ENCODE measurements around the gene SLC49A3. TPM values are rescaled to one million over a fixed set of nuclear protein-coding genes. Genes with fewer than 3 reads are reported as not detected.

Gene SLC49A3
- total RNA-seq, 2 experiments from 2014 or later = 0.40 TPM; not detected in 1

DNA sequence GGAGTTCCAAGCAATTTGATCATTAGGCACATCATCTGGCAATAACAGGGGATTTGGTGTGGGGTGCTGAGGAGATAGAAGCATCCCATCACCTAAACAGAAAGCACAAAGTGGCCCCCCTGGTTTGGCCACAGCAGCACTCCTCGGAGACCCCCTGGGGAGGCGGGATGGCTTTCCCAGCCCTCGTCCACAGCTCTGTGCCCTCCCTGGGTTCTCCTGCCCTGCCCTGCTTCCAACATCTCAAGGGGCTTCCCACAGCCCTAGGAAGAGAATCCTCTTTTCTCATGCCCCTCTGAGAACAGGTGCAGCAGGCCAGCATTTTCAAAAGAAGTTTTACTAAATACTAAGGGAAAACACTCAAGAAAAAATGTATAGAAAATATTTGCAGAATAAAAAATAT lies 27.7 kb downstream of the SLC49A3 start:
- H3K27ac Mint-ChIP-seq = no peak overlapping the region
- POLR2A ChIA-PET = no interaction called here
- peaks cover 14% of the 10 kb centered on the region for H3K36me3 Mint-ChIP-seq (ENCODE audit: low read depth)
- no peak overlapping the region for H3K4me3 Mint-ChIP-seq
- no peaks in the 10 kb centered on the region for H3K27me3 Mint-ChIP-seq
- H3K9me3 Mint-ChIP-seq = peaks cover 15% of the 10 kb centered on the region
- H3K4me1 Mint-ChIP-seq = peaks cover 15% of the 10 kb centered on the region
- no peak for DNase-seq
- CTCF ChIA-PET = no interaction called here

DNA sequence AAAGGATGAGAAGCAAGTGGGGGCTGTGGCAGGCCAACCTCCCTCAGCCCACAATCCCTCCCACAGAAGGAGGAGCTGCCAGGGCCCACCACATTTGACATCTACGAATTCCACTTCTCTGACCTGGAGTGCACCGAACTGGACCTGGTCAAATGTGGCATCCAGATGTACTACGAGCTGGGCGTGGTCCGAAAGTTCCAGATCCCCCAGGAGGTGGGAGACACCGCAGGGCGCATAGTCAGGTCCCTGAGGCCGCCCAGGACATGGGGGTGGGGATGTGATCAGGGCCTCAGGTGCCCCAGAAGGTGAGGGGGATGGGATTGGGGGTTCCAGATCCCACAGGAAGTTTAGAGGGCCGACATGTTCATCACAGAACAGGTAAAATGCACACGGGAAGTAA lies 28.6 kb downstream of the SLC49A3 start:
- no peaks in the 10 kb centered on the region for H3K27me3 Mint-ChIP-seq
- H3K36me3 Mint-ChIP-seq (ENCODE audit: low read depth) = peaks cover 14% of the 10 kb centered on the region
- peaks cover 15% of the 10 kb centered on the region for H3K4me1 Mint-ChIP-seq
- POLR2A ChIA-PET = no interaction called here
- DNase-seq = no peak
- no peak overlapping the region for H3K27ac Mint-ChIP-seq
- peaks cover 15% of the 10 kb centered on the region for H3K9me3 Mint-ChIP-seq
- no peak overlapping the region for H3K4me3 Mint-ChIP-seq
- CTCF ChIA-PET = no interaction called here

DNA sequence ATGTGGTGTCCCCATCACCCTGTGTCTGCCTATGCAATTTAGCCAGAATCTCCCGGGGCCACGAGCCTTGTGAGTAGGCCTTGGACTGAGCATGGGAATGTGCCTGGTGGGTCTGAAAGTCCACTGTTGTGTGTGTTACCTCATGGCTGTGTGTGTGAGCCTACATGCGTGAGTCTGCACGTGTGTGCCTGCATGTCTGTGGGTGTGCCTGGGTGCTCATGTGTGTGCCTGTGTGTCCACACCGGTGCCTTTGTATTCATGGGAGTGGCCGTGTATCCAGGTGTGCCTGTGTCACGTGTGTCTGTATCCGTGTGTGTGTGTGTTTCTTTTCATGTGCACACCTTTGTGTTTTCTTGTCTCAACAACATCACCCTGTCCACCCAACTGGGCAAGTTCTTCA lies 29.1 kb downstream of the SLC49A3 start:
- POLR2A ChIA-PET = no interaction called here
- CTCF ChIA-PET = no interaction called here
- Mint-ChIP-seq H3K36me3 (ENCODE audit: low read depth) (peaks cover 14% of the 10 kb centered on the region), H3K27ac (no peak overlapping the region), H3K27me3 (no peaks in the 10 kb centered on the region), H3K4me3 (no peak overlapping the region), H3K9me3 (peaks cover 15% of the 10 kb centered on the region), H3K4me1 (peaks cover 10% of the 10 kb centered on the region)
- DNase-seq = no peak

DNA sequence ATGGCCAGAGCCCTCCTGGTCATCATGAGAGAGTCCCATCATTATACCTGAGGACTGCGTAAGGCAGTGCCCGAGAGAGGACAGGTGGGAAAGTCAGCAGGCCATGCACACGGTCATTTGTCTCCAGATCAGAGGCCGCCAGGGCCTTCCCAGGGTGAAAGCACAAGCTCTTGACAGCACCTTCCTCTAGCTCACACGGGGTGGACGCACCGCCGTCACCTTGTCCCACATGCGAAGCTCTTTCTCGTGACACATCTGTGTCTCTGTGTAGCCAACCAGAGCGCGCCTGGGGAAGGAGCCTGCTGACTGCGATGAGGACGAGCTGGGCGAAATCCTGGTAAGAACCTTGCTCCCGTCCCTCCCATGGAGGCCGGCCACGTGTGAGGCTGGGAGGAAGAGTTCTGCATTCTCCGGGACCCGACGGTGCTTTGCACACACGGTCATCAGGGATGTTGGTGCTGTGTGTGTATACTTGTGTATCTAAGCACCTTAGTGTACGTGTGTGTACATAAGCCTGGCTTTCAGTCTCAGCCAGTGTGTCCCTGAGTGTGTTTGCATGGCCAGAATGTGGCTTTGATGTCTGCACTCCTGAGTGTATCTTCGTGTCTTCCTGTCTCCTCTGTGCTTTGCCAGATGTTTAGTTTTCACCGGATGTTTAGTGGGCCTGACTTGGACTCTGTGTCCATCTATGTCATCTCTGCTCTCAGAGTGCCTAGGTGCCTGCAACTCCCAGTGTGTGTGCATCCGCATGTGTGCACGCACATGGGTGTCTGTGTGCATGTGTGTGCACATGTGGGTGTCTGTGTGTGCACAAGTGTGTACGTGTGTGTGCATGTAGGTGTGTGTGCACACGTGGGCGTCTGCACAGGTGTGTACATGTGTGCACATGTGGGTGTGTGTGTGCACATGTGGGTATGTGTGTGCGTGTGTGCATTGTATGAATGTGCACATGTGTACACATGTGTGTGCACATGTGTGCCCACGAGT lies 30.0 kb downstream of the SLC49A3 start:
- no peak overlapping the region for H3K27ac Mint-ChIP-seq
- H3K4me1 Mint-ChIP-seq = peaks cover 3% of the 10 kb centered on the region
- CTCF ChIA-PET = no interaction called here
- DNase-seq = no peak
- POLR2A ChIA-PET = no interaction called here
- peaks cover 15% of the 10 kb centered on the region for H3K9me3 Mint-ChIP-seq
- no peak overlapping the region for H3K4me3 Mint-ChIP-seq
- peaks cover 14% of the 10 kb centered on the region for H3K36me3 Mint-ChIP-seq (ENCODE audit: low read depth)
- no peaks in the 10 kb centered on the region for H3K27me3 Mint-ChIP-seq

DNA sequence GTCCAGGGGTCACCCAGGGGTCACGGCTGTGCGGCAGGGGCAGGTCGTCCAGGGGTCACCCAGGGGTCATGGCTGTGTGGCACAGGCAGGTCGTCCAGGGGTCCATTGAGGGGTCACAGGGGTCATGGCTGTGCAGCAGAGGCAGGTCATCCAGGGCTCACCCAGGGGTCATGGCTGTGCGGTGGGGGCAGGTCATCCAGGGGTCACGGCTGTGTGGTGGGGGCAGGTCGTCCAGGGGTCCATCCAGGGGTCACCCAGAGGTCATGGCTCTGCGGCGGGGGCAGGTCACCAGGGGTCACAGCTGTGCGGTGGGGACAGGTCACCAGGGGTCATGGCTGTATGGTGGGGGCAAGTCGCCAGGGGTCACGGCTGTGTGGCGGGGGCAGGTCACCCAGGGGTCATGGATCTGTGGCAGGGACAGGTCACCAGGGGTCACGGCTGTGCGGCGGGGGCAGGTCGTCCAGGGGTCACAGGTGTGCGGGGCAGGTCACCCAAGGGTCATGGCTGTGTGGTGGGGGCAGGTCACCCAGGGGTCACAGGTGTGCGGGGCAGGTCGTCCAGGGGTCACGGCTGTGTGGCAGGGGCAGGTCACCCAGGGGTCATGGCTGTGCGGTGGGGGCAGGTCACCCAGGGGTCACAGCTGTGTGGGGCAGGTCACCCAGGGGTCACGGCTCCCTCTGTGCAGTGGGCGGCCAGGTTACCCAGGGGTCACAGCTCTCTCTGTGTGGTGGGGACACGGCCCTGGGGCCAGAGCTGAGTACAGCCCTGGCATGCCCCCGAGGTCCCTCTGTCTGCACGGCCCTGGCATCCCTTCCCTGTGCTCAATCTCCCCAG lies 30.9 kb downstream of the SLC49A3 start:
- Mint-ChIP-seq H3K9me3 (peaks cover 15% of the 10 kb centered on the region), H3K4me1 (peaks cover 2% of the 10 kb centered on the region), H3K36me3 (ENCODE audit: low read depth) (peaks cover 14% of the 10 kb centered on the region), H3K27ac (no peak overlapping the region), H3K4me3 (no peak overlapping the region), H3K27me3 (no peaks in the 10 kb centered on the region)
- POLR2A ChIA-PET = no interaction called here
- no peak for DNase-seq
- CTCF ChIA-PET = no interaction called here

DNA sequence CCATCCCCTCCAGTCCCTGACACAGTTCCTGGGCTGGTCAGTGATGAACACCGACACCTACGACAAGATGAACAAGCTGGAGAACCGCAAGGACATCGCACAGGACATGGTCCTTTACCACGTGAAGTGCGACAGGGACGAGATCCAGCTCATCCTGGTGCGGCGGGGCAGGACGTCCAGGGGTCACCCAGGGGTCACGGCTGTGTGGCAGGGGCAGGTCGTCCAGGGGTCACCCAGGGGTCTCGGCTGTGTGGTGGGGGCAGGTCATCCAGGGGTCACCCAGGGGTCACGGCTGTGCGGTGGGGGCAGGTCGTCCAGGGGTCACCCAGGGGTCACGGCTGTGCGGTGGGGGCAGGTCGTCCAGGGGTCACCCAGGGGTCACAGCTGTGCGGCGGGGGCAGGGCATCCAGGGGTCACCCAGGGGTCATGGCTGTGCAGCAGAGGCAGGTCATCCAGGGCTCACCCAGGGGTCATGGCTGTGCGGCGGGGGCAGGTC lies 31.6 kb downstream of the SLC49A3 start:
- ChIA-PET POLR2A (no interaction called here), CTCF (no interaction called here)
- no peak for DNase-seq
- Mint-ChIP-seq H3K27ac (no peak overlapping the region), H3K4me1 (peaks cover 1% of the 10 kb centered on the region), H3K4me3 (no peak overlapping the region), H3K9me3 (peaks cover 15% of the 10 kb centered on the region), H3K27me3 (no peaks in the 10 kb centered on the region), H3K36me3 (ENCODE audit: low read depth) (peaks cover 14% of the 10 kb centered on the region)

DNA sequence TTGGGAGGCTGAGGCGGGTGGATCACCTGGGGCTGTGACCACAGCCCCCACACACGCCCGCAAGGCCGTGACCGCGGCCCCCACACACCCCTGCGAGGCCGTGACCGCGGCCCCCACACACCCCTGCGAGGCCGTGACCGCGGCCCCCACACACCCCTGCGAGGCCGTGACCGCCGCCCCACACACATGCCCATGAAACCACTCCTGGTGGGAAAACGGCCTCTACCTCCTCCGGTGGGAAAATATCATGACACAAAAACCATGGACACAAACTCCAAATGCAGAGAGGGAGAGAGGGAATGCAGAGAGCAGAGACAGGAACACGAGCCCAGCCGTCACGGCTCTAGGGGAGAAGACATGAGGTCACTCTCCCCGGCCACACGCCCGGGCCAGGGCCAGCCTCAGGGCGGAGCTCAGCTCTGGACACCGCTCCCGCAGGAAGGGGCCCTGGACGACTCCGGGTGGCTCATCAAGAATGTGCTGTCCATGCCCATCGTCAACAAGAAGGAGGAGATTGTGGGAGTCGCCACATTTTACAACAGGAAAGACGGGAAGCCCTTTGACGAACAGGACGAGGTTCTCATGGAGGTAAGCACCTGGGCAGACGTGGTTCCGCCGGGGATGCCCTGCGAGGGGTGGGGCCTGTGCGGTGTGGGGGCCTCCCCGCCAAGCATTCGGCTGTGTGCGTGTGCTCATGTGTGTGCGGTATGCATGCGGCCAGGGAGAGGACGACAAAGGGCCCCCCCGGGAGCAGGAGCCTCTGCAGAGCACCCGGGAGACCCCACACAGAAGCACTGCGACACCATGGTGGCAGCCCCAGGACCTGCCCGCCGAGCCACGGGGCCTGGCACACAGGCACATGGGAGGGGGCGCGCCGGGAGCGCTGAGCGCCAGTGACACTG lies 32.3 kb downstream of the SLC49A3 start:
- no peak overlapping the region for H3K27ac Mint-ChIP-seq
- no peaks in the 10 kb centered on the region for H3K27me3 Mint-ChIP-seq
- DNase-seq = no peak
- peaks cover 14% of the 10 kb centered on the region for H3K36me3 Mint-ChIP-seq (ENCODE audit: low read depth)
- CTCF ChIA-PET = no interaction called here
- POLR2A ChIA-PET = no interaction called here
- peaks cover 15% of the 10 kb centered on the region for H3K9me3 Mint-ChIP-seq
- H3K4me1 Mint-ChIP-seq = peaks cover 1% of the 10 kb centered on the region
- H3K4me3 Mint-ChIP-seq = no peak overlapping the region

DNA sequence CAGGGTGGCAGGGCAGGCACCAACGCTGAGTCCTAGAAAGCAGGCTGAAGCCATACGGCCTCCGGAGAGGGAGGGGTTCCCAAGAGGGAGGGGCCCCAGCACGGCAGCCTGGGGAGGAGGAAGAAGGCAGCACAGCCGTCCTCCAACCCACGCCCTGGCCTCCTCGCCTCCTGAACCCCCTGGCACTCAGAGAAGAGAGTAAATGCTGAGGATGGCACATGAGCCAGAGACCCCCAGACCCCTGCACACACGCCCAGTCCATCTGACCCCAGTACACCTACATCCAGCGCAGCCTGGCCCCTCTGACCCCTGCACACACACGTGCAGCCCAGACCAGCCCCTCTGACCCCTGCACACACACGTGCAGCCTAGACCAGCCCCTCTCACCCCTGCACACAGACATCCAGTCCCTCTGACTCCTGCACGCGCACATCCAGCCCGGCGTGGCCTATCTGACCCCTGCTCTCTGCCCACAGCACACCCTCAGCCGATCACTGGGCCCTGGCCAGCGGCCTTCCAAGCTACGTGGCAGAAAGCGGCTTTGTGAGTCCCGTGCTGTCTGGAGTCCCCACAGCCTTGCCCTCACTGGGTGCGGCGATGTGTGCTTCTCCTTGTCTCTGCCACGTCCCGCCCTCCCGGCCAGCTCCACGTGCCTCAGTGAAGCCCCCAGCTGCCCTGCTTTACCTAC lies 33.3 kb downstream of the SLC49A3 start:
- ChIA-PET CTCF (no interaction called here), POLR2A (no interaction called here)
- DNase-seq = no peak
- H3K4me3 Mint-ChIP-seq = no peak overlapping the region
- H3K4me1 Mint-ChIP-seq = no peaks in the 10 kb centered on the region
- H3K36me3 Mint-ChIP-seq (ENCODE audit: low read depth) = peaks cover 9% of the 10 kb centered on the region
- H3K9me3 Mint-ChIP-seq = peaks cover 11% of the 10 kb centered on the region
- no peaks in the 10 kb centered on the region for H3K27me3 Mint-ChIP-seq
- no peak overlapping the region for H3K27ac Mint-ChIP-seq

DNA sequence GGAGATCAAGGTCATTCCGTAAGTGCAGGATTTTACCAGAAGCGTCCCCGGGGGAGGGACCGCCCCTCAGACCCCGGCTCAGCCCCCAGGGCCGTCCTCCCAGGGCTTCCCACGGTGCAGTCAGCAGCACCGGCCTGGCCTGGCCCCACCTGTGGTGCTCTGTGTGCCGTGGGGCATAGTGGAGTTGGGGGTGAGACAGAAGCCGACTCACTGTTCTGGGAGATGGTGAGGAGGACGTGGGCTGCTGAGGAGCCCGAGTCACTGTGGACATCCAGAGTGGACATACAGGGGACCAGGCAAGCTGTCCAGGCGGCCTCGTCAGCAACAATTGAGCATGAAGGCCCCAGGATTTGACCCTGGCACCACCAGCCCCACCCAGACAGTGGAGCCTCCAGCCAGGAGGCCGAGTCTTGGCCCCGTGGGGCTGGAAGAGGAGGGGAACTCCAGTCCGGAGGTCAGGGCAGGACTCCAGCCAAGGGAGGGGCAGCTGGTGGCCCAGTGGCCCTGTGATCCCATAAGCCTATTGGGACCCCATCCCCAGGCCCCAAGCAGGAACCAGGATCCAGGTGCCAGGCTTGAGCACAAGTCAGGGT lies 34.0 kb downstream of the SLC49A3 start:
- H3K27ac Mint-ChIP-seq = no peak overlapping the region
- H3K4me3 Mint-ChIP-seq = no peak overlapping the region
- peaks cover 6% of the 10 kb centered on the region for H3K36me3 Mint-ChIP-seq (ENCODE audit: low read depth)
- H3K27me3 Mint-ChIP-seq = no peaks in the 10 kb centered on the region
- ChIA-PET CTCF (no interaction called here), POLR2A (no interaction called here)
- H3K9me3 Mint-ChIP-seq = peaks cover 7% of the 10 kb centered on the region
- no peak for DNase-seq
- no peaks in the 10 kb centered on the region for H3K4me1 Mint-ChIP-seq

DNA sequence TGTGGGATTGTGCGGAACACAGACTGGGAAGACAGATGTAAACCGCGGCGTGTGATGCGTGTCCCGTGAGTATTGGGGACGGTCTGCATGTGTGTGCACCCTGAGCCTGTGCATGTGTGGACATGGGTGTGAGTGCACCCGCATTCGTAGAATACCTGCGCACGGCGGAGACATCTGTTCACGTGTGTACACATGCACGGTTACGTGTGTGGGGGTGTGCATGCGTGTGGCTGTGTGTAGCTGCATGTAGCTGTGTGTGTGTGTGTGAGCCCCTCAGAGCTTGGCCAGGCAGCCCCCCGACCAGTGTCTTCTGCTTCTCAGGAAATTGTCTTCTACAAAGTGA lies 34.5 kb downstream of the SLC49A3 start:
- H3K9me3 Mint-ChIP-seq = peaks cover 4% of the 10 kb centered on the region
- peaks cover 3% of the 10 kb centered on the region for H3K36me3 Mint-ChIP-seq (ENCODE audit: low read depth)
- no peaks in the 10 kb centered on the region for H3K27me3 Mint-ChIP-seq
- POLR2A ChIA-PET = no interaction called here
- H3K27ac Mint-ChIP-seq = no peak overlapping the region
- DNase-seq = no peak
- CTCF ChIA-PET = no interaction called here
- H3K4me3 Mint-ChIP-seq = no peak overlapping the region
- no peaks in the 10 kb centered on the region for H3K4me1 Mint-ChIP-seq

DNA sequence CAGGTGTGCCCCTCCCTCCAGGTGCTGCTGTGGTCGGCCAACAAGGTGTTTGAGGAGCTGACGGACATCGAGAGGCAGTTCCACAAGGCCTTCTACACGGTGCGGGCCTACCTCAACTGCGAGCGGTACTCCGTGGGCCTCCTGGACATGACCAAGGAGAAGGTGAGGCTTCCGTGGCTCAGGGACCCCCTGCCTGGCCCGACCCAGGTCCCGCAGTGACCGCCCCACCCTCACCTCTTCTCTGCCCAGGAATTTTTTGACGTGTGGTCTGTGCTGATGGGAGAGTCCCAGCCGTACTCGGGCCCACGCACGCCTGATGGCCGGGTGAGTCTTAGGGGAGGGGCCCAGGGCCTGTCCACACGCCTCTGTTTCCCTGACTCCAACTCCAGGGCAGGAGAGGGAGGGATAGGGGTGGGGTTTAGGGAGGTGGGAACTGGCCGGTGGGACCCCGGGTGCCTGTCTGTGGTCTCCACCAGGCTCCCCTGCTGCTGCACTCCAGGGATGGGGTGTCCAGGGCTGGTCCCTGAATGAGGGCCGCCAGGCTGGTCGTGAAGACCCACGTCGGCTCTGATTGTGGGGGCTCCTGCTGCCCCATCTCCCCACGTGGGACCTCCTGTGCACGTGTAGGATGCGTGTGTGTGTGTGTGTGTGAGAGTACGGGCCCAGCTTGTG lies 35.0 kb downstream of the SLC49A3 start:
- peaks cover 3% of the 10 kb centered on the region for H3K36me3 Mint-ChIP-seq (ENCODE audit: low read depth)
- ChIA-PET POLR2A (no interaction called here), CTCF (no interaction called here)
- H3K4me3 Mint-ChIP-seq = no peak overlapping the region
- H3K9me3 Mint-ChIP-seq = no peaks in the 10 kb centered on the region
- H3K4me1 Mint-ChIP-seq = no peaks in the 10 kb centered on the region
- H3K27ac Mint-ChIP-seq = no peak overlapping the region
- DNase-seq = no peak
- H3K27me3 Mint-ChIP-seq = no peaks in the 10 kb centered on the region
